H1 (cell line): ENCODE results near the gene SLC44A5. TPM values are rescaled to one million over a fixed set of nuclear protein-coding genes. Genes with fewer than 3 reads are reported as not detected.

Experiments used
- CTCF ChIA-PET: fragments of 300-600 bp; sonication (Branson Sonifier 250); formaldehyde crosslinking; loops from one replicate; lab custom pipeline; 2021; ENCODE audit not compliant: partially characterized antibody; lab: Charles Lee
- POLR2A ChIA-PET: fragments of 300-600 bp; sonication (Branson Sonifier 250); formaldehyde crosslinking; loops from one replicate; lab custom pipeline; 2021; ENCODE audit warnings: inconsistent platforms; ENCODE audit not compliant: partially characterized antibody; lab: Charles Lee
- DNase-seq, 2 experiments: peaks; one replicate each; pipeline versions ENCODE4 v3.0.0 to v3.0.0-alpha.2; 2010 to 2022; ENCODE audit warnings: low spot score in 2 of 2, low read depth in 1 of 2, mixed read lengths in 1 of 2
- FAIRE-seq: peaks from 2 replicates; lab custom pipeline; 2011; peaks lifted over from hg19 to GRCh38; lab: Jason Lieb, UNC
- H2AFZ ChIP-seq: 2 replicates; pipeline ENCODE4 v1.8.1; 2012; ENCODE audit warnings: low read length, inconsistent platforms
- H2AK5ac ChIP-seq: 2 replicates; pipeline ENCODE4 v1.6.1; 2013; ENCODE audit warnings: low read depth, low read length
- H2BK120ac ChIP-seq: replicated peaks from 2 replicates; pipeline ENCODE3; 2013; ENCODE audit warnings: low read depth, low read length, inconsistent platforms
- H2BK12ac ChIP-seq: 2 replicates; pipeline ENCODE4 v1.6.1; 2013; ENCODE audit warnings: low read depth, low read length
- H2BK15ac ChIP-seq: 2 replicates; pipeline ENCODE4 v1.6.1; 2013; ENCODE audit warnings: low read length
- H2BK20ac ChIP-seq: 2 replicates; pipeline ENCODE4 v1.6.1; 2013; ENCODE audit warnings: low read length
- H2BK5ac ChIP-seq: 2 replicates; pipeline ENCODE4 v1.6.1; 2013; ENCODE audit warnings: low read depth, low read length
- H3K14ac ChIP-seq: 2 replicates; pipeline ENCODE4 v1.6.1; 2013; ENCODE audit warnings: inconsistent platforms; ENCODE audit not compliant: insufficient read length
- H3K18ac ChIP-seq: 2 replicates; pipeline ENCODE4 v1.6.1; 2013; ENCODE audit warnings: low read length; ENCODE audit errors: extremely low read depth
- H3K23ac ChIP-seq: 2 replicates; pipeline ENCODE4 v1.6.1; 2013; ENCODE audit warnings: inconsistent platforms; ENCODE audit not compliant: insufficient read length
- H3K23me2 ChIP-seq: 2 replicates; pipeline ENCODE4 v1.6.1; 2013; ENCODE audit warnings: low read depth, low read length
- H3K27ac ChIP-seq: 2 replicates; pipeline ENCODE4 v1.6.1; 2011; ENCODE audit warnings: low read depth, low read length, inconsistent platforms
- H3K27me3 ChIP-seq, 4 experiments: replicated peaks in 1 of 4; 1 replicate in 1 of 4; 2 replicates in 3 of 4; pipeline versions ENCODE4 v1.6.1 to v1.8.1; 2011 to 2013; ENCODE audit warnings: low read length in 3 of 4, mild to moderate bottlenecking in 3 of 4, inconsistent platforms in 2 of 4, mixed read lengths in 2 of 4, moderate library complexity in 1 of 4; ENCODE audit not compliant: control insufficient read depth in 3 of 4, insufficient read depth in 3 of 4; ENCODE audit errors: extremely low read depth in 1 of 4
- H3K36me3 ChIP-seq, 4 experiments: 2 replicates each; pipeline versions ENCODE4 v1.6.1 to v1.8.1; 2011 to 2013; ENCODE audit warnings: mild to moderate bottlenecking in 4 of 4, low read length in 3 of 4, moderate library complexity in 2 of 4, control low read depth in 1 of 4, inconsistent platforms in 1 of 4; ENCODE audit not compliant: insufficient read depth in 4 of 4, control insufficient read depth in 2 of 4
- H3K4ac ChIP-seq: replicated peaks from 2 replicates; pipeline ENCODE3; 2013; ENCODE audit warnings: low read length, low read depth, mixed read lengths, inconsistent platforms; ENCODE audit not compliant: insufficient read length
- H3K4me1 ChIP-seq, 4 experiments: replicated peaks in 1 of 4; 1 replicate in 1 of 4; 2 replicates in 3 of 4; pipeline versions ENCODE4 v1.6.1 to v1.8.1; 2011 to 2013; ENCODE audit warnings: low read length in 3 of 4, inconsistent platforms in 2 of 4, mixed read lengths in 1 of 4; ENCODE audit not compliant: insufficient read depth in 4 of 4, control insufficient read depth in 3 of 4
- H3K4me2 ChIP-seq, 2 experiments: 2 replicates each; pipeline versions ENCODE4 v1.6.1 to v1.8.1; 2011 to 2013; ENCODE audit warnings: low read depth in 2 of 2, low read length in 2 of 2, control low read depth in 1 of 2, inconsistent platforms in 1 of 2, mild to moderate bottlenecking in 1 of 2; ENCODE audit not compliant: insufficient read depth in 1 of 2
- H3K4me3 ChIP-seq, 4 experiments: fragments of 200-600, 300-600 bp in 1 of 4; sonication (generic), shearing (Covaris generic), sonication (Bioruptor Twin) in 1 of 4; 2 replicates each; pipeline versions ENCODE4 v1.5.1 to v1.8.1; 2011 to 2016; ENCODE audit warnings: low read length in 4 of 4, low read depth in 3 of 4, control low read depth in 2 of 4, inconsistent platforms in 2 of 4, mild to moderate bottlenecking in 2 of 4, mixed read lengths in 1 of 4, moderate library complexity in 1 of 4; ENCODE audit not compliant: insufficient read depth in 2 of 4; ENCODE audit errors: extremely low read depth in 1 of 4
- H3K56ac ChIP-seq: replicated peaks from 2 replicates; pipeline ENCODE3; 2013; ENCODE audit warnings: low read depth, mild to moderate bottlenecking, mixed read lengths, low read length, inconsistent platforms; ENCODE audit not compliant: insufficient read length
- H3K79me1 ChIP-seq: 2 replicates; pipeline ENCODE4 v1.6.1; 2013; ENCODE audit warnings: low read depth, low read length, control low read depth
- H3K79me2 ChIP-seq, 2 experiments: 2 replicates each; pipeline versions ENCODE4 v1.6.1 to v1.8.1; 2012 to 2013; ENCODE audit warnings: low read length in 2 of 2, mild to moderate bottlenecking in 2 of 2, inconsistent platforms in 1 of 2; ENCODE audit not compliant: insufficient read depth in 2 of 2, control insufficient read depth in 1 of 2
- H3K9ac ChIP-seq, 4 experiments: replicated peaks in 1 of 4; 1 replicate in 1 of 4; 2 replicates in 3 of 4; pipeline versions ENCODE4 v1.6.1 to v1.8.1; 2011 to 2013; ENCODE audit warnings: low read depth in 3 of 4, low read length in 3 of 4, control low read depth in 2 of 4, mild to moderate bottlenecking in 2 of 4, moderate library complexity in 2 of 4, inconsistent platforms in 1 of 4; ENCODE audit errors: extremely low read depth in 1 of 4
- H3K9me3 ChIP-seq, 2 experiments: 2 replicates each; pipeline versions ENCODE4 v1.6.1 to v1.8.1; 2012 to 2013; ENCODE audit warnings: mild to moderate bottlenecking in 2 of 2, moderate library complexity in 2 of 2, control low read depth in 1 of 2, inconsistent platforms in 1 of 2, low read depth in 1 of 2, low read length in 1 of 2, mixed read lengths in 1 of 2; ENCODE audit not compliant: insufficient read depth in 2 of 2
- H4K20me1 ChIP-seq, 2 experiments: replicated peaks in 1 of 2; 2 replicates each; pipeline versions ENCODE3 to v1.8.1; 2011 to 2013; ENCODE audit warnings: inconsistent platforms in 2 of 2, low read length in 2 of 2, mild to moderate bottlenecking in 1 of 2; ENCODE audit not compliant: insufficient read depth in 2 of 2, control insufficient read depth in 1 of 2
- H4K5ac ChIP-seq: 2 replicates; pipeline ENCODE4 v1.6.1; 2013; ENCODE audit warnings: low read length, low read depth, mixed read lengths, inconsistent platforms; ENCODE audit not compliant: insufficient read length
- H4K8ac ChIP-seq: 2 replicates; pipeline ENCODE4 v1.8.0; 2013; ENCODE audit warnings: mild to moderate bottlenecking, moderate library complexity, low read length, inconsistent platforms; ENCODE audit not compliant: insufficient read depth; ENCODE audit errors: extremely low read depth
- H4K91ac ChIP-seq: replicated peaks from 2 replicates; pipeline ENCODE3; 2013; ENCODE audit warnings: low read length, mixed read lengths, inconsistent platforms; ENCODE audit not compliant: insufficient read length
- BACH1 ChIP-seq: IDR thresholded peaks from 2 replicates; pipeline ENCODE4 v1.6.1; 2012; ENCODE audit warnings: low read length, improper control_type of control experiment
- BRCA1 ChIP-seq: IDR thresholded peaks from 2 replicates; pipeline ENCODE4 v1.6.1; 2012; ENCODE audit warnings: low read depth, low read length, improper control_type of control experiment
- EGR1 ChIP-seq: IDR thresholded peaks from 2 replicates; pipeline ENCODE4 v1.6.1; 2011; ENCODE audit warnings: low read depth, low read length, borderline replicate concordance
- JUN ChIP-seq: IDR thresholded peaks from 2 replicates; pipeline ENCODE4 v1.6.1; 2011; ENCODE audit warnings: low read depth, mild to moderate bottlenecking, improper control_type of control experiment, low read length
- KDM5A ChIP-seq: fragments of 200-600 bp; IDR thresholded peaks from 2 replicates; pipeline ENCODE4 v1.7.1; 2012; ENCODE audit warnings: mild to moderate bottlenecking, low read length, inconsistent platforms, mixed read lengths
- RAD21 ChIP-seq, 2 experiments: IDR thresholded peaks in 1 of 2; conservative IDR thresholded peaks in 1 of 2; 2 replicates each; pipeline ENCODE4 v1.6.1; 2011; ENCODE audit warnings: low read depth in 2 of 2, low read length in 2 of 2, improper control_type of control experiment in 1 of 2, inconsistent platforms in 1 of 2, mild to moderate bottlenecking in 1 of 2, moderate library complexity in 1 of 2
- RNF2 ChIP-seq: fragments of 200-900, 300-1000 bp; sonication (generic); IDR thresholded peaks from 2 replicates; pipeline ENCODE4 v1.7.1; 2016; ENCODE audit warnings: borderline replicate concordance, low read depth, mild to moderate bottlenecking, antibody characterized with exemption, low read length; ENCODE audit not compliant: poor library complexity, severe bottlenecking; ENCODE audit errors: missing control alignments
- SIN3A ChIP-seq, 2 experiments: IDR thresholded peaks in 1 of 2; conservative IDR thresholded peaks in 1 of 2; 2 replicates each; pipeline ENCODE4 v1.6.1; 2011 to 2012; ENCODE audit warnings: low read length in 2 of 2, improper control_type of control experiment in 1 of 2, low read depth in 1 of 2, mild to moderate bottlenecking in 1 of 2
- SIX5 ChIP-seq: IDR thresholded peaks from 2 replicates; pipeline ENCODE4 v1.6.1; 2011; ENCODE audit warnings: mild to moderate bottlenecking, low read depth, low read length
- SP1 ChIP-seq: IDR thresholded peaks from 2 replicates; pipeline ENCODE4 v1.6.1; 2011; ENCODE audit warnings: low read depth, low read length
- TAF1 ChIP-seq: IDR thresholded peaks from 2 replicates; pipeline ENCODE4 v1.6.1; 2011; ENCODE audit warnings: mild to moderate bottlenecking, low read depth, low read length
- TBP ChIP-seq: IDR thresholded peaks from 2 replicates; pipeline ENCODE4 v1.6.1; 2011; ENCODE audit warnings: low read depth, low read length, improper control_type of control experiment
- USF2 ChIP-seq: IDR thresholded peaks from 2 replicates; pipeline ENCODE4 v1.6.1; 2011; ENCODE audit warnings: low read length, improper control_type of control experiment
- WGBS, 2 experiments: shearing (Covaris generic) in 1 of 2; methylation state at CpG; one replicate each; pipeline versions ENCODE4 v1.1.6 to v1.1.7; 2013 to 2015; ENCODE audit warnings: low lambda C conversion rate in 2 of 2, mixed read lengths in 2 of 2, inconsistent platforms in 1 of 2, low coverage in 1 of 2, missing lambda C conversion rate in 1 of 2; ENCODE audit not compliant: insufficient replicate concordance in 2 of 2, insufficient coverage in 1 of 2, insufficient read length in 1 of 2; ENCODE audit errors: extremely low coverage in 1 of 2, missing lambda C conversion rate in 1 of 2; 5-methylcytosine and 5-hydroxymethylcytosine counted together
- polyA plus RNA-seq, 7 experiments: library from polyadenylated mRNA; depleted of rRNA in 3 of 7; stranded (reverse) in 5 of 7; unstranded in 2 of 7; fragments of >200 nt in 5 of 7; fragments of 200-250 nt in 2 of 7; gene quantifications; 1 replicate in 5 of 7; 2 replicates in 1 of 7; 4 replicates in 1 of 7; pipeline versions ENCODE4 v1.2.1 to v1.2.3, GENCODE V29; 2011 to 2013; ENCODE audit warnings: missing spikeins in 2 of 7, mixed read lengths in 2 of 7
- total RNA-seq: library from RNA; stranded (reverse); fragmentation: NEBNext Ultra II Directional; extraction: Animal tissue kit (Norgen Biotek cat#: 25700); gene quantifications from 2 replicates; pipeline ENCODE4 v1.2.1, GENCODE V29; 2021

Gene SLC44A5
- total and polyA plus RNA-seq, 2 of the 8 experiments (the other 6 are each of a cell fraction or from before 2014, with no cell fraction given), result 1.8 to 3.3 TPM

GRCh38 chr1:75475696-75476095, 135.2 kb downstream of the SLC44A5 start:
- Histone ChIP-seq H2AK5ac (no peak overlapping the region), H3K4ac (no peak overlapping the region), H2BK12ac (no peak overlapping the region), H3K36me3 (no peaks in the 10 kb centered on the region), H3K27ac (no peak overlapping the region), H2BK120ac (no peak overlapping the region), H4K5ac (no peak overlapping the region), H2AFZ (no peak overlapping the region), H3K14ac (no peak overlapping the region), H3K23me2 (no peaks in the 10 kb centered on the region; the same call in 1 of the 2 replicates), H2BK5ac (no peak overlapping the region), H3K9me3 (peaks cover 0 to 8% of the 10 kb centered on the region in 2 experiments; a peak in 1 of 4 replicates), H2BK20ac (no peak overlapping the region), H3K79me1 (no peaks in the 10 kb centered on the region), H4K8ac (no peak overlapping the region), H3K9ac (no peak overlapping the region), H3K4me1 (no peaks in the 10 kb centered on the region), H3K23ac (no peak overlapping the region), H3K56ac (no peak overlapping the region), H4K20me1 (no peaks in the 10 kb centered on the region), H3K18ac (no peak overlapping the region), H2BK15ac (no peak overlapping the region), H3K79me2 (no peaks in the 10 kb centered on the region), H3K4me3 (no peak overlapping the region), H3K4me2 (no peak overlapping the region), H3K27me3 (no peaks in the 10 kb centered on the region), H4K91ac (no peak overlapping the region)
- TF ChIP-seq SP1, result no peak
- no peak for TF ChIP-seq BRCA1
- TF ChIP-seq TAF1, result no peak
- no peak for TF ChIP-seq SIN3A (conservative IDR thresholded peaks at IDR 0.05 in 1 of 2, IDR thresholded peaks at IDR 0.05 in 1 of 2; ENCODE audit: low read depth in 1 of 2, low read length in 2 of 2)
- no peak for TF ChIP-seq JUN
- TF ChIP-seq RNF2, result no peak
- TF ChIP-seq SIX5, result no peak
- TF ChIP-seq USF2, result no peak
- no peak for TF ChIP-seq EGR1
- no peak for TF ChIP-seq TBP
- no peak for TF ChIP-seq KDM5A
- no peak for TF ChIP-seq RAD21 (IDR thresholded peaks at IDR 0.05 in 1 of 2, conservative IDR thresholded peaks at IDR 0.05 in 1 of 2; ENCODE audit: low read depth in 2 of 2, low read length in 2 of 2)
- no peak for TF ChIP-seq BACH1
- FAIRE-seq, result no peak
- POLR2A ChIA-PET, result no interaction called here
- CTCF ChIA-PET, result interaction anchor here (0.6 to 0.8 kb wide), 2 partner anchors 26 to 218 kb away, joined by 3 to 4 read pairs; no protein-coding TSS in a partner anchor
- WGBS, 2 experiments, result 94% methylated on average over 4 of the region's 4 CpGs; no CpG with 5 or more reads in 1 of the 2 experiments
- DNase-seq, result no peak
